ENCODE results near the gene CFAP20DC. TPM values are rescaled to one million over a fixed set of nuclear protein-coding genes. Genes with fewer than 3 reads are reported as not detected.
"Not testable (repeated sequence)": the region's sequence is repeated elsewhere in the genome, so short reads cannot be mapped to it uniquely, and the experiment has no call there.

Gene CFAP20DC
- total RNA-seq, 1 donor from 2014 or later = 5.4 TPM

GRCh38 chr3:58857402-58857801, 192.4 kb downstream of the CFAP20DC start:
- Histone ChIP-seq H3K27me3 (no peaks in the 10 kb centered on the region), H3K27ac (no peak overlapping the region), H3K4me1 (no peaks in the 10 kb centered on the region), H3K36me3 (no peaks in the 10 kb centered on the region), H3K4me3 (no peak overlapping the region), H3K9me3 (no peaks in the 10 kb centered on the region)
- TF ChIP-seq POLR2AphosphoS5 (IDR thresholded peaks at IDR 0.05; ENCODE audit: insufficient read depth in 1 of 2, low read depth in 1 of 2) (no peak), CTCF (IDR thresholded peaks at IDR 0.05) (no peak), POLR2A (IDR thresholded peaks at IDR 0.05) (no peak)
- intact Hi-C loops (cut with DNase I) = no loop called here
- no peak for DNase-seq (ENCODE audit: extremely low spot score in 2 of 2)

GRCh38 chr3:58848826-58849225, 201.0 kb downstream of the CFAP20DC start:
- Histone ChIP-seq H3K36me3 (no peaks in the 10 kb centered on the region), H3K9me3 (no peaks in the 10 kb centered on the region), H3K4me1 (no peaks in the 10 kb centered on the region), H3K4me3 (no peak overlapping the region), H3K27me3 (no peaks in the 10 kb centered on the region), H3K27ac (no peak overlapping the region)
- no peak for DNase-seq (ENCODE audit: extremely low spot score in 2 of 2)
- TF ChIP-seq POLR2AphosphoS5 (IDR thresholded peaks at IDR 0.05; ENCODE audit: insufficient read depth in 1 of 2, low read depth in 1 of 2) = no peak
- TF ChIP-seq CTCF (IDR thresholded peaks at IDR 0.05) = no peak
- TF ChIP-seq POLR2A (IDR thresholded peaks at IDR 0.05) = no peak
- intact Hi-C loops (cut with DNase I) = no loop called here

- H3K27ac ChIP-seq; H3K4me1 ChIP-seq; DNase-seq (ENCODE audit: extremely low spot score in 2 of 2); H3K9me3 ChIP-seq; H3K36me3 ChIP-seq; intact Hi-C loops (cut with DNase I); H3K27me3 ChIP-seq; H3K4me3 ChIP-seq: not testable (repeated sequence)
These were observed 207.6 kb downstream of the CFAP20DC start for GRCh38 chr3:58842050-58842747.

- no peak overlapping the region for H3K27ac ChIP-seq
- H3K9me3 ChIP-seq = no peaks in the 10 kb centered on the region
- no peak for DNase-seq (ENCODE audit: extremely low spot score in 2 of 2)
- H3K4me3 ChIP-seq = no peak overlapping the region
- H3K4me1 ChIP-seq = no peaks in the 10 kb centered on the region
- H3K27me3 ChIP-seq = no peaks in the 10 kb centered on the region
- intact Hi-C loops (cut with DNase I) = no loop called here
- no peaks in the 10 kb centered on the region for H3K36me3 ChIP-seq
- no peak for TF ChIP-seq POLR2AphosphoS5 (IDR thresholded peaks at IDR 0.05; ENCODE audit: insufficient read depth in 1 of 2, low read depth in 1 of 2)
These were observed 208.9 kb downstream of the CFAP20DC start for GRCh38 chr3:58840949-58841348.

GRCh38 chr3:58839964-58840363, 209.9 kb downstream of the CFAP20DC start:
- no peak for TF ChIP-seq POLR2A (IDR thresholded peaks at IDR 0.05)
- TF ChIP-seq POLR2AphosphoS5 (IDR thresholded peaks at IDR 0.05; ENCODE audit: insufficient read depth in 1 of 2, low read depth in 1 of 2) = no peak
- no peak for TF ChIP-seq CTCF (IDR thresholded peaks at IDR 0.05)
- Histone ChIP-seq H3K36me3 (no peaks in the 10 kb centered on the region), H3K9me3 (no peaks in the 10 kb centered on the region), H3K4me3 (no peak overlapping the region), H3K4me1 (no peaks in the 10 kb centered on the region), H3K27ac (no peak overlapping the region), H3K27me3 (no peaks in the 10 kb centered on the region)
- DNase-seq (ENCODE audit: extremely low spot score in 2 of 2) = no peak
- intact Hi-C loops (cut with DNase I) = no loop called here

GRCh38 chr3:58839187-58839586, 210.6 kb downstream of the CFAP20DC start:
- no peak overlapping the region for H3K4me3 ChIP-seq
- no peaks in the 10 kb centered on the region for H3K27me3 ChIP-seq
- no peak overlapping the region for H3K27ac ChIP-seq
- no peaks in the 10 kb centered on the region for H3K4me1 ChIP-seq
- intact Hi-C loops (cut with DNase I) = no loop called here
- DNase-seq (ENCODE audit: extremely low spot score in 2 of 2) = no peak
- no peaks in the 10 kb centered on the region for H3K9me3 ChIP-seq
- TF ChIP-seq POLR2A (IDR thresholded peaks at IDR 0.05) = no peak
- TF ChIP-seq POLR2AphosphoS5 (IDR thresholded peaks at IDR 0.05; ENCODE audit: insufficient read depth in 1 of 2, low read depth in 1 of 2) = no peak
- no peak for TF ChIP-seq CTCF (IDR thresholded peaks at IDR 0.05)
- H3K36me3 ChIP-seq = no peaks in the 10 kb centered on the region

Measured in vagina (tissue), 2 donors.